Measurements from ENCODE around the gene AFP.

DNA sequence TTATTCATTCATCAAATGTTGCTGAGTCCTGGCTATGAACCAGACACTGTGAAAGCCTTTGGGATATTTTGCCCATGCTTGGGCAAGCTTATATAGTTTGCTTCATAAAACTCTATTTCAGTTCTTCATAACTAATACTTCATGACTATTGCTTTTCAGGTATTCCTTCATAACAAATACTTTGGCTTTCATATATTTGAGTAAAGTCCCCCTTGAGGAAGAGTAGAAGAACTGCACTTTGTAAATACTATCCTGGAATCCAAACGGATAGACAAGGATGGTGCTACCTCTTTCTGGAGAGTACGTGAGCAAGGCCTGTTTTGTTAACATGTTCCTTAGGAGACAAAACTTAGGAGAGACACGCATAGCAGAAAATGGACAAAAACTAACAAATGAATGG, 1.7 kb upstream of the AFP start:
- TF ChIP-seq, protein P1, sequence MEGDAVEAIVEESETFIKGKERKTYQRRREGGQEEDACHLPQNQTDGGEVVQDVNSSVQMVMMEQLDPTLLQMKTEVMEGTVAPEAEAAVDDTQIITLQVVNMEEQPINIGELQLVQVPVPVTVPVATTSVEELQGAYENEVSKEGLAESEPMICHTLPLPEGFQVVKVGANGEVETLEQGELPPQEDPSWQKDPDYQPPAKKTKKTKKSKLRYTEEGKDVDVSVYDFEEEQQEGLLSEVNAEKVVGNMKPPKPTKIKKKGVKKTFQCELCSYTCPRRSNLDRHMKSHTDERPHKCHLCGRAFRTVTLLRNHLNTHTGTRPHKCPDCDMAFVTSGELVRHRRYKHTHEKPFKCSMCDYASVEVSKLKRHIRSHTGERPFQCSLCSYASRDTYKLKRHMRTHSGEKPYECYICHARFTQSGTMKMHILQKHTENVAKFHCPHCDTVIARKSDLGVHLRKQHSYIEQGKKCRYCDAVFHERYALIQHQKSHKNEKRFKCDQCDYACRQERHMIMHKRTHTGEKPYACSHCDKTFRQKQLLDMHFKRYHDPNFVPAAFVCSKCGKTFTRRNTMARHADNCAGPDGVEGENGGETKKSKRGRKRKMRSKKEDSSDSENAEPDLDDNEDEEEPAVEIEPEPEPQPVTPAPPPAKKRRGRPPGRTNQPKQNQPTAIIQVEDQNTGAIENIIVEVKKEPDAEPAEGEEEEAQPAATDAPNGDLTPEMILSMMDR (conservative IDR thresholded peaks at IDR 0.05; ENCODE audit: low read length): peak; percentile 79
- no peak for TF ChIP-seq EZH2phosphoT487 (IDR thresholded peaks at IDR 0.05; ENCODE audit: borderline replicate concordance, low read depth, low read length)

Data from OCI-LY7 (cell line).